Esophagus squamous epithelium (tissue), 4 donors: ENCODE data around the gene ATP11A.

ENCODE experiments used
- CTCF ChIP-seq, 6 experiments: fragments of 450-650 bp in 4 of 6; fragments of 200-600 bp in 2 of 6; sonication (generic) in 2 of 6; IDR thresholded peaks; one replicate each; pipeline ENCODE4 v1.5.1; 2016 to 2019; ENCODE audit warnings: antibody characterized with exemption in 6 of 6, mild to moderate bottlenecking in 4 of 6, moderate library complexity in 4 of 6
- POLR2A ChIP-seq, 4 donors: fragments of 450-650 bp; IDR thresholded peaks; one replicate each; pipeline ENCODE4 v1.6.1; 2017; ENCODE audit warnings: antibody characterized with exemption in 4 of 4, mild to moderate bottlenecking in 4 of 4, moderate library complexity in 3 of 4

GRCh38 chr13:112734696-112735547 lies 45.1 kb downstream of the ATP11A start:
- TF ChIP-seq CTCF (IDR thresholded peaks at IDR 0.05) (no peak), POLR2A (IDR thresholded peaks at IDR 0.05) (no peak)
